Skin of body (tissue), 2 donors: ENCODE measurements around the gene SLC2A2. TPM values are rescaled to one million over a fixed set of nuclear protein-coding genes. Genes with fewer than 3 reads are reported as not detected.
"Not testable (repeated sequence)": the region's sequence is repeated elsewhere in the genome, so short reads cannot be mapped to it uniquely, and the experiment has no call there.

Source experiments
- DNase-seq: peaks from one replicate; lab custom pipeline; 2025; lab: John Stamatoyannopoulos, UW
- total RNA-seq: library from RNA; depleted of rRNA; stranded (reverse); fragments of >200 nt; gene quantifications from one replicate; pipeline ENCODE4 v1.2.3, GENCODE V29; 2014

SLC2A2 gene
- total RNA-seq, 1 donor from 2014 or later = not detected

GRCh38 chr3:170988378-170988777 is 38.1 kb downstream of the SLC2A2 start:
- no peak for DNase-seq

DNA sequence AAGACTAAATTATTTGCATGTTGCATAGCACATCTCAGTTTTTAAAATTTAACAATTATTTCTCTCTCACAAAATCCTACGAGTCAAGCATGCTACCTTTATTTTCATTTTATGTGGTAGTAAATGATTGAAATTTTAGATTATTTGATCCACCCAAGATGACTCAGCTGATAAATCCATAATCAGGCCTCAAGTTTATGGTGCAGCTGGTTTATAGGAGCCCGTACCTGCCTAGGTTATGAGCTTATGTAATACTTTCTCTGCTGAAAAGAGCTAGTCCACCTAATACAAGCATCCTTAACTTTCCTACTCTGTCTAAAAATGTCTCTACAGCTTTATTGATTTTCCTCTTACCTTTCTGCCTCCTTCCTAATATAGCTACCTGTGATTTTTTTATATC is 41.2 kb downstream of the SLC2A2 start:
- no peak for DNase-seq

DNA sequence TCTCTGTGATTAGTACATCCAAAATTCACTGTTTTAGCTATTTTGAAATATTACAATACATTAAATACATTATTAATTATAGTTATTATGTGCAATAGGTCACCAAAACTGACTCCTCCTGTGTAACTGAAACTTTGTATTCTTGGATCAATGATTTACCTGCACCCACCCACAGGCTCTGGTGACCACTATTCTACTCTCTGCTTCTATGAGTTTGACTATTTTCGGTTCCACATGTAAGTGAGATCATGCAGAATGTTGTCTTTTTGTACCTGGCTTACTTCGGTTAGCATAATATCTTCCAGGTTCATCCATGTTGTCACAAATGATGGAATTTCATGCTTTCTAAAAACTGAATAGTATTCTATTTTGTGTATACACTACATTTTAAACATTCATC is 43.8 kb downstream of the SLC2A2 start:
- DNase-seq = no peak

DNA sequence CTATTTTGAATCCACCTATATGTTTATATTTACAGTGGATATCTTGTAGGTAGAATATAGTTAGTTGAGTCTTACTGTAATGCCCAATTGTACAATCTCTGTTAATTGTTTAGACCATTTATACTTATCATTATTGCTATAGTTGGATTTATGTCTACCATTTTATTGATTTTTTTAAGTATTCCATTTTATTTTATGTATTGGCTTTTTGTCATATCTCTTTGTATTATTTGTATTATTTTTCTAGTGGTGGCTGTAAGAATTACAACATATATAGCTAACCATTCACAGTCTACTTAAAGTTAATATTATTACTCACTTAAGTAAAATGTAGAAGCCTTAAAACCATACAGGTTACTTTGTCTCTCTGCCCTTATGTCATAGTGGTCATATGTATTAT is 46.1 kb downstream of the SLC2A2 start:
- DNase-seq = no peak

- DNase-seq = no peak
These were observed 48.4 kb downstream of the SLC2A2 start for GRCh38 chr3:170977949-170978745.

- DNase-seq = no peak
These were observed 50.4 kb downstream of the SLC2A2 start for GRCh38 chr3:170976190-170976519.

- DNase-seq = no peak
These were observed 51.0 kb downstream of the SLC2A2 start for GRCh38 chr3:170975283-170976189.

DNA sequence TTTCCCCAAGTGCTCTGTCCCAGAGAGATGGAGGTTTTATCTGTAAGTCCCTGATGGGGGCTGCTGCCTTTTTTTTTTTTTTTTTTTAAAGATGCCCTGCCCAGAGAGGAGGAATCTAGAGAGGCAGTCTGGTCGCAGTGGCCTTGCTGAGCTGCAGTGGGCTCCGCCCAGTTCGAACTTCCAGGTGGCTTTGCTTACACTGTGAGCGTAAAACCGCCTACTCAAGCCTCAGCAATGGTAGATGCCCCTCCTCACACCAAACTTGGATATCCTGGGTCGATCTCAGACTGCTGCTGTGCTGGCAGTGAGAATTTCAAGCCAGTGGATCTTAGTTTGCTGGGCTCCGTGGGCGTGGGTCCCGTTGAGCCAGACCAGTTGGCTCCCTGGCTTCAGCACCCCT is 51.6 kb downstream of the SLC2A2 start:
- no peak for DNase-seq

- not testable (repeated sequence) for DNase-seq
These were observed 53.6 kb downstream of the SLC2A2 start for GRCh38 chr3:170972917-170973316.

- no peak for DNase-seq
These were observed 59.4 kb downstream of the SLC2A2 start for GRCh38 chr3:170967126-170967525.

- no peak for DNase-seq
These were observed 60.0 kb downstream of the SLC2A2 start for GRCh38 chr3:170966495-170966894.

DNA sequence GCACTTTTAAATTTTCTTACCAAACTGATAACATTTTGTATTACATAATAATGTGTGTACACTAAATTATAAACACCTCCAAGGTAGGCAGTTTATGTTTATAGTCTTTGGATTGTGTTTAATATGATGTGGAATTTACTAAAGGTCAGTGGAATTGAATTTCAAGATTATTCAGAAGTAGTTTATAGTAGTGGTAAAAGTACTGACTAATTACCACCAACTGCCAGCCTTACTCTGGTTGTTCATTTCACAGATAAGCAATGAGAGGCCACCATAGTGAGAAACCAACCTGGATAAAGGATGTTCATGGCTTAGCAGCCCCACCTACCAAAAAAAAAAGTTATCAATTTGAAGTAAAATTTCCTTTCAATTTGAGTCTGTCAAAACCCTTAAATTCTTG is 64.1 kb downstream of the SLC2A2 start:
- DNase-seq = no peak

GRCh38 chr3:170961616-170962400 is 64.7 kb downstream of the SLC2A2 start:
- DNase-seq = peak; percentile 49

GRCh38 chr3:170959457-170959856 is 67.1 kb downstream of the SLC2A2 start:
- DNase-seq = no peak

DNA sequence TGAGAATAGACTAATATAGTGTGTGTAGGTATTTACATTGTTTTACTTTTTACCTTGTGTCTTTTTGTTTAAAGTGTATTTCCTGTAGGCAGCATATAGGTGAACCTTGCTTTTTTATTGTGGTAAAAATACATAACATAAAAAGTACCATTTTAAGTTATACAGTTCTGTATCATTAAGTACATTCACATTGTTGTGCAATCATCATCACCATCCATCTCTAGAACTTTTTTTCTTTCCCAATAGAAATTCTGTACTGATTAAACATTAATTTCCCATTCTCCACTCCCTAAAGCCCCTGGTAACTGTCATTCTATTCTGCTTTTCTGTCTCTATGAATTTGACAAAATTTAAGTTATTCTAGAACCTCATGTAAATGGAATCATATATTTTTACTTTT is 69.9 kb downstream of the SLC2A2 start:
- no peak for DNase-seq

DNA sequence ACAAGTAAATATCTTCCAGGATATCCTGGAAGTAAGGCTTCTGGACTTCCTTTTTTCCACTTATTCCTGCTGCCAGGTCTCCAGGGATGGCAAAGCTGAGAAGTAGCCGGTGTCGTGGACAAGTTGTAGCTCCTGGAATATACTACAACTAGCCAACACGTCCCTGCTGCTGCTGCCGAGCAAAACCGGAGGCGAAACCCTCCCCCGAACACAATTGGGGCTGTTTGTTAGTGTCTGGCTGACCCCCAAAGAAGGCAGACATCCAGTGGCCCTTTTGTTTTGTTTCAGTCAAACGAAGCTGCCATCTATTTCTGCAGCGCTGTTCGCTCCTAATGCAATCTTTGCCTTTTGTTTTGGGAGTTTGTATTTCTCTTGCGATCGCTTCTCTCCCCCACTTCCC is 72.8 kb downstream of the SLC2A2 start:
- DNase-seq = no peak

DNA sequence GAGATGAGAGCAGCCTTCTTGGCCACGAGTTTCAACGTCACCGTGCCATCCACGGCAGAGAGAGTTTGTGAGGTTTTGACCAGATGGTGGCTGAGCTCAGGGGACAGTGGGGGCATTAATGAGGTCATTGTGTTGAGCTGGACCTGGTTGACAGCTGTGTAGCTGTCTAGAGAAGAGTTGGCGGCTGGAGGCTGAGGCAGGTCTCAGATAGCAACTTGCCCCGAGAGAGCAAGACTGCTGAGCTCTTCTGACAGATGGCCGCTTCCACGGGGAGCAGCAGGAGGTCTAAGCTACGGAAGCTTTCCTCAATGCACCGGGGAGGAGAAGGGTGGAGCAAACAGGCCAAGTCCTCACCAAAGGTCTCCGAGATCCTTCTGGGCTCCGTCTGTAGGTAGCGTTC is 73.3 kb downstream of the SLC2A2 start:
- DNase-seq = no peak

- no peak for DNase-seq
These were observed 77.3 kb downstream of the SLC2A2 start for GRCh38 chr3:170949211-170949610.

DNA sequence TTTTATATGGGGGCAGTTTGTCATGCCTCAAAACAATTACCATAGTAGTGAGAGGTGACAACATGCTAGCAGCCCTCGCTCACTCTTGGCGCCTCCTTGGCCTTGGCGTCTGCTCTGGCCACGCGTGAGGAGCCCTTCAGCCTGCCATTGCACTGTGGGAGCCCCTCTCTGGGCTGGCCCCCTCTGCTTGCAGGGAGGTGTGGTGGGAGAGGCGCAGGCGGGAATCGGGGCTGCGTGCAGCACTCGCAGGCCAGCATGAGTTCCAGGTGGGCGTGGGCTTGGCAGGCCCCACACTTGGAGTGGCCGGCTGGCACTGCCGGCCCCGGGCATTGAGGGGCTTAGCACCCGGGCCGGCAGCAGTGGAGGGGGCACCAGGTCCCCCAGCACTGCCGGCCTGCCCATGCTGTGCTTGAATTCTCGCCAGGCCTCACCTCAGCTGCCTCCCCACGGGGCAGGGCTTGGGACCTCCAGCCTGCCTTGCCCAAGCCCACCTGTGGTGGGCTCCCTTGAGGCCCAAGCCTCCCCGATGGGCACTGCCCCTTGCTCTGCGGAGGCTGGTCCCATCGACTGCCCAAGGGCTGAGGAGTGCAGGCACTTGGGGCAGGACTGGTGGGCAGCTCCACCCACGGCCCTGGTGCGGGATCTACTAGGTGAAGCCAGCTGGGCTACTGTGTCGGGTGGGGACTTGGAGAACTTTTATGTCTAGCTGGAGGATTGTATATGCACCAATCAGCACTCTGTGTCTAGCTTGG is 79.3 kb downstream of the SLC2A2 start:
- DNase-seq = no peak
